OCI-LY1 (cell line): ENCODE data around the gene NEUROD2.

Source experiments
- H2AFZ ChIP-seq: fragments of 200-600 bp; sonication (generic), shearing (Covaris generic); 2 replicates; pipeline ENCODE4 v1.6.0; 2014; ENCODE audit warnings: antibody characterized with exemption, mild to moderate bottlenecking, low read length
- H3F3A ChIP-seq: fragments of 200-600 bp; sonication (generic), shearing (Covaris generic); 2 replicates; pipeline ENCODE4 v1.6.0; 2014; ENCODE audit warnings: mild to moderate bottlenecking, antibody characterized with exemption, low read length, moderate library complexity; ENCODE audit not compliant: insufficient read depth
- H3K27ac ChIP-seq: fragments of 200-600 bp; sonication (generic); 2 replicates; pipeline ENCODE4 v1.5.1; 2014; ENCODE audit warnings: low read length, mixed run types, mild to moderate bottlenecking, low read depth; ENCODE audit not compliant: poor library complexity, severe bottlenecking
- H3K27me3 ChIP-seq: fragments of 200-600 bp; sonication (generic); 2 replicates; pipeline ENCODE4 v1.6.0; 2014; ENCODE audit warnings: antibody characterized with exemption, mild to moderate bottlenecking, low read length, moderate library complexity; ENCODE audit not compliant: insufficient read depth
- H3K36me3 ChIP-seq: fragments of 200-600 bp; sonication (generic); 2 replicates; pipeline ENCODE4 v1.6.1; 2014; ENCODE audit warnings: mild to moderate bottlenecking, antibody characterized with exemption, low read length, moderate library complexity, mixed read lengths; ENCODE audit not compliant: insufficient read depth
- H3K4me1 ChIP-seq: fragments of 200-600 bp; sonication (generic); 2 replicates; pipeline ENCODE4 v1.5.1; 2014; ENCODE audit warnings: mild to moderate bottlenecking, low read length, moderate library complexity; ENCODE audit not compliant: insufficient read depth, severe bottlenecking
- H3K4me2 ChIP-seq: fragments of 200-600 bp; sonication (generic), shearing (Covaris generic); 2 replicates; pipeline ENCODE4 v1.6.1; 2014; ENCODE audit warnings: low read length
- H3K4me3 ChIP-seq: fragments of 200-600 bp; sonication (generic); 2 replicates; pipeline ENCODE4 v1.5.1; 2014; ENCODE audit warnings: low read length, low read depth, mild to moderate bottlenecking, mixed read lengths; ENCODE audit not compliant: poor library complexity, severe bottlenecking
- H3K79me2 ChIP-seq: fragments of 200-600 bp; shearing (Covaris generic); 2 replicates; pipeline ENCODE4 v1.6.1; 2016; ENCODE audit warnings: mixed run types, low read length, mixed read lengths; ENCODE audit not compliant: insufficient read depth
- H3K9ac ChIP-seq: fragments of 200-600 bp; sonication (generic), shearing (Covaris generic); 2 replicates; pipeline ENCODE4 v1.6.1; 2014; ENCODE audit warnings: mild to moderate bottlenecking, low read length, mixed read lengths
- H3K9me2 ChIP-seq: fragments of 200-600 bp; sonication (generic), shearing (Covaris generic); 2 replicates; pipeline ENCODE4 v1.6.1; 2014; ENCODE audit warnings: low read depth, mild to moderate bottlenecking, low read length, mixed read lengths
- H3K9me3 ChIP-seq: fragments of 200-600 bp; shearing (Covaris generic); 2 replicates; pipeline ENCODE4 v1.6.1; 2014; ENCODE audit warnings: low read length, mixed read lengths
- H4K20me1 ChIP-seq: fragments of 200-600 bp; sonication (generic), shearing (Covaris generic); 2 replicates; pipeline ENCODE4 v1.6.0; 2016; ENCODE audit warnings: mild to moderate bottlenecking, low read length; ENCODE audit not compliant: insufficient read depth
- EZH2 ChIP-seq: fragments of 200-600 bp; sonication (generic), shearing (Covaris generic); IDR thresholded peaks from 2 replicates; pipeline ENCODE4 v1.8.0; 2017; ENCODE audit warnings: borderline replicate concordance, mixed run types, mild to moderate bottlenecking, antibody characterized with exemption, low read length, moderate library complexity, mixed read lengths
- TF ChIP-seq, protein P1 (sequence below): fragments of 200-600 bp; sonication (generic), shearing (Covaris generic); IDR thresholded peaks from 2 replicates; pipeline ENCODE4 v1.5.1; 2017; ENCODE audit warnings: mild to moderate bottlenecking, antibody characterized with exemption, low read length, moderate library complexity, mixed read lengths

NEUROD2 gene

DNA sequence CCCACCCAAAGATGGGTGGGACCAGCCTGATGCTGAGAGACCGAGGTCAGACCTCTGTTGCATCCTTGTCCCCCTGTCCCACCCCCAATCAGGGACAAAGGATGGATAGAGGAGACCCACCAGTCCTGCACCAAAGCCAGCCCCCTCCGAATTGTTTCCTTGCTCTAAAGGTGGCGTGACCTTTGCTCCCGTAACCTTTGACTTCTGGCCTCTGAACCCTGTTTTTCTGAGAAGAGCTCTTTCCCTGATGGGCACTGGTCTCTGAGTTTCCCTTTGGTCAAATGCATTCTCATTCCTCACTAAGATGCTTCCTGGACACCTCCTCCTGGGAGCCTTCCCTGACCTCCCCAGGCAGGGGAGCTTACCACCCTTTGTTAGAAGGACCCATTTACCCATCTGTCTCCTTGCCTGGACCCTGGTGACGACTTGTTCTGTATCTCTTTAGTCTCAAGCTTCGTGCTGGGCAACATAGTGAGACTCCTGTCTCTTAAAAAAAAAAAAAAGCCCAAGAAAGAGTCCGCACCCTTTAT is 5.3 kb upstream of the NEUROD2 start:
- Histone ChIP-seq H3K36me3 (no peaks in the 10 kb centered on the region), H3K9me2 (no peaks in the 10 kb centered on the region), H4K20me1 (no peaks in the 10 kb centered on the region), H3K4me2 (no peak overlapping the region), H3K9ac (no peak overlapping the region), H3K4me1 (peaks cover 6% of the 10 kb centered on the region), H3K27ac (no peak overlapping the region), H3K4me3 (no peak overlapping the region), H2AFZ (no peak overlapping the region), H3K79me2 (no peaks in the 10 kb centered on the region), H3K9me3 (no peaks in the 10 kb centered on the region), H3F3A (no peaks in the 10 kb centered on the region), H3K27me3 (no peaks in the 10 kb centered on the region; the same call in 1 of the 2 replicates)
- TF ChIP-seq EZH2 = no peak
- TF ChIP-seq, protein P1, sequence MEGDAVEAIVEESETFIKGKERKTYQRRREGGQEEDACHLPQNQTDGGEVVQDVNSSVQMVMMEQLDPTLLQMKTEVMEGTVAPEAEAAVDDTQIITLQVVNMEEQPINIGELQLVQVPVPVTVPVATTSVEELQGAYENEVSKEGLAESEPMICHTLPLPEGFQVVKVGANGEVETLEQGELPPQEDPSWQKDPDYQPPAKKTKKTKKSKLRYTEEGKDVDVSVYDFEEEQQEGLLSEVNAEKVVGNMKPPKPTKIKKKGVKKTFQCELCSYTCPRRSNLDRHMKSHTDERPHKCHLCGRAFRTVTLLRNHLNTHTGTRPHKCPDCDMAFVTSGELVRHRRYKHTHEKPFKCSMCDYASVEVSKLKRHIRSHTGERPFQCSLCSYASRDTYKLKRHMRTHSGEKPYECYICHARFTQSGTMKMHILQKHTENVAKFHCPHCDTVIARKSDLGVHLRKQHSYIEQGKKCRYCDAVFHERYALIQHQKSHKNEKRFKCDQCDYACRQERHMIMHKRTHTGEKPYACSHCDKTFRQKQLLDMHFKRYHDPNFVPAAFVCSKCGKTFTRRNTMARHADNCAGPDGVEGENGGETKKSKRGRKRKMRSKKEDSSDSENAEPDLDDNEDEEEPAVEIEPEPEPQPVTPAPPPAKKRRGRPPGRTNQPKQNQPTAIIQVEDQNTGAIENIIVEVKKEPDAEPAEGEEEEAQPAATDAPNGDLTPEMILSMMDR = no peak

DNA sequence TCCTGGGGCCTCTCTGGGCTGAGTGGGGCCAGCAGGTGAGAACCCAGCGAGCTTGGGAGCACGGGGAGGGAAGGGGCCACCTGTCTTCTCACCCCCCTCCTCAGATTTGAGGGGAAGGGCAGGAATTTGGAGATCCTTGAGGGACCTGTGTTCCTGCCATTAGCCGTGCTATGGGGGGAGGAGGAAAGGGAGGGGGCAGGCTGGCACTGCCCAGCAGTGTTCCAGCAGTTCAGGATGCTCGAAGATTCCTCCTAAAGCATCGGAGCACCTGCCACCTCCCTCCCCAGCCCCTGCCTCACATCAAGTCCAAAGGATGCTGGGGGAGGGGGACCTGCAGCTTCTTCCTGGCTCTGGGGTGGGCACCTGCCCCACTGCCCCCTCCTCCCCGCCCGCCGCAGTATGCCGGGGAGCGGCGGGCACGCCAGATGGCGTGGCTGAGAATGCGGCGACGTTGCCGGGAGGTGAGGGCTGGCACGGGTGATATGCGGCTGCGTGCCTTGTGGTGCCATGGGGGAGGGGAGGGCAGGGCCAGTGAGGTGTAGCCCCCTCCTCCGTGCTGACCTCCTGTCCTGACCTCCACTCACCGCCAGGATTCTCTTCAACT is 4.7 kb upstream of the NEUROD2 start:
- Histone ChIP-seq H4K20me1 (no peaks in the 10 kb centered on the region), H2AFZ (no peak overlapping the region), H3K9me2 (no peaks in the 10 kb centered on the region), H3F3A (no peaks in the 10 kb centered on the region), H3K27ac (no peak overlapping the region), H3K4me2 (no peak overlapping the region), H3K4me1 (peaks cover 4% of the 10 kb centered on the region), H3K4me3 (no peak overlapping the region), H3K9me3 (no peaks in the 10 kb centered on the region), H3K9ac (no peak overlapping the region), H3K36me3 (no peaks in the 10 kb centered on the region), H3K27me3 (no peaks in the 10 kb centered on the region; the same call in 1 of the 2 replicates), H3K79me2 (no peaks in the 10 kb centered on the region)
- TF ChIP-seq, protein P1 = no peak
- no peak for TF ChIP-seq EZH2

DNA sequence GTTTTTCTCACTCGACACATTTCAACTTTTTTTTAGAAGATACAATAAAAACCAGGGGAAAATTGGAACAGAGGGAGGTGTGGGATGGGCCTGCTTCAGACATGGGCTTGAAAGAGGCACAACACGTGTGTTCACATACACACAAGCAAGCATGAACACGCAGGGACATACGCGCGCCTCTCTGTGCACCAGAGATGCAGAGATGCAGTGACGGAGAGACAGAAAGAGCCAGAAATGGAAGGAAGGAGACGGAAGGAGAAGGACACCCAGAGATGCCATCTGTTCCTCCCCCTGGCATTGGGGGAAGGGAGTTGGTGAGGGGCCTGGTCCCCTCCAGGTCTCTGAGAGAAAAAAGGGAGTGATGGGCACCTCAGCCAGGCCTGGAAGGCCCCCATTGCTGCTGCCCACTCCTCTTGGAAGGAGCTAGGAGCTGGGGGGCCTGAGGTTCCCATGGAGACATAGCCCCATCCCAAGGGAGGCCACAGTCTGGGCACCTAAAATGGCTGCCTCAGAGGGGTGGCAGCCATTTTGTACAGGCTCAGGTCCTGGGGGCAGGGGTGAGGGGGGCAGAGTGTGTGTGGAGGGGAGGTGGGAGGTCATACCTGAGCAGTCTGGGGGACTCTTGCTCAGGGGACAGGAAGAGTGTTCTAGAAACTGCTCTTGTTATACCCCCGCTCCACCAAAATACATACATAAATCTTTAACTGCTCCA is 3.8 kb upstream of the NEUROD2 start:
- Histone ChIP-seq H3K9ac (no peak overlapping the region), H3K4me1 (no peaks in the 10 kb centered on the region), H3K27ac (no peak overlapping the region), H3F3A (no peaks in the 10 kb centered on the region), H2AFZ (no peak overlapping the region), H3K36me3 (no peaks in the 10 kb centered on the region), H3K9me2 (no peaks in the 10 kb centered on the region), H3K4me3 (no peak overlapping the region), H3K79me2 (no peaks in the 10 kb centered on the region), H3K27me3 (no peaks in the 10 kb centered on the region; the same call in 1 of the 2 replicates), H4K20me1 (no peaks in the 10 kb centered on the region), H3K4me2 (no peak overlapping the region), H3K9me3 (no peaks in the 10 kb centered on the region)
- TF ChIP-seq, protein P1 = no peak
- no peak for TF ChIP-seq EZH2
